CD4-positive, alpha-beta T cell treated with Interleukin-4 for 4 hours (primary cell): Measurements from ENCODE around the gene EPHA6.
"Not testable (repeated sequence)": the region's sequence is repeated elsewhere in the genome, so short reads cannot be mapped to it uniquely, and the experiment has no call there.

Experiments
- DNase-seq: peaks from one replicate; pipeline ENCODE4 v3.0.0-alpha.2; 2020

Gene EPHA6

GRCh38 chr3:97197083-97197482 is 382.7 kb downstream of the EPHA6 start:
- DNase-seq: no peak

GRCh38 chr3:97197830-97198229 is 383.4 kb downstream of the EPHA6 start:
- no peak for DNase-seq

GRCh38 chr3:97200387-97200786 is 386.0 kb downstream of the EPHA6 start:
- DNase-seq: no peak

- DNase-seq: no peak
These were observed 387.4 kb downstream of the EPHA6 start for GRCh38 chr3:97201814-97202213.

- DNase-seq: no peak
These were observed 414.6 kb downstream of the EPHA6 start for GRCh38 chr3:97228966-97229365.

GRCh38 chr3:97230486-97230885 is 416.1 kb downstream of the EPHA6 start:
- no peak for DNase-seq

DNA sequence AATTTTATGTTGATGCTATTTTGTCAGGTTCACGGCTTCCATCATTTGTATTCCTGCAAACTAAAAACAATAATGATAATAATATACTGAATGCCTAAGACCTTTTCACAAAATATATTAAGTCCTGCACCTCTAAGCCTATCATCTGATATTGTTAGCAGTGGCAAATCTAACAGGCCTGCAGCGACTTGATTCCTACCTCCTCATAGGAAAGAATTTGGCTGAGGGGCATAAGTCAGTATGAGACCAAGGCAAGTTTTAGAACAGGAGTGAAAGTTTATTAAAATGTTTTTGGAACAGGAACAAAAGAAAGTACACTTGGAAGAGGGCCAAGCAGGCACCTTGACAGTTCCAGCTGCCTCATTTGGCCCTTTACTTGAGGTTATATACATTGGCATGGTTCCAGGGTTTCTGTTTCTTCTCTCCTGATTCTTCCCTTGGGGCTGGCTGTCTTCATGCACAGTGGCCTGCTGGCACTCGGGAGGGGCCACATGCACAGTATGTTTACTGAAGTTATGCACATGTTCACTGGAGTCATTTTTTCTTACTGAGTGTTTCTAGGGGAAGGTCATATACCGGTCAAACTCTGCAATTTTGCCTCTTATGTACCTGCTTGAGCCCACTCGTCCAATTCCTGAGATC is 418.1 kb downstream of the EPHA6 start:
- DNase-seq: no peak

- no peak for DNase-seq
These were observed 420.8 kb downstream of the EPHA6 start for GRCh38 chr3:97235179-97235578.

GRCh38 chr3:97235611-97236315 is 421.4 kb downstream of the EPHA6 start:
- DNase-seq: no peak

DNA sequence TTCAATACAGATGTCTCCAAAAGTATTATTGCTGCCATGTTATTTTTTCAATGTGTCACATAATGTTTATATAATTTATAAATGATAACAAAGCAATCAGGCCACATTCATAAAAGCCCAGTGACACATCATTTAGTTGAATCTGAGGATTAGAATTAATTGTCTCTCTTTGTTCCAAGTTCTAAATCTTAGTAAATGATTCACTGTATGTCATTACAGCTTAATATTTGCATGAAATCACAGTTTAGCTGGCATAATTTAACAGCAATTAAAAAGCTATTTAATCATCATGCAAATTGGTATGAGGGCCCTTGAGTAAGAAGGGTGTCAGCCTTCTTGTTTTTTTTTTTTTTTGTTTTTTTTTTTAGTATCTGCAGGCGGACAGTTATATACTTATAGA is 427.0 kb downstream of the EPHA6 start:
- DNase-seq: no peak

GRCh38 chr3:97245201-97245910 is 431.0 kb downstream of the EPHA6 start:
- DNase-seq: no peak

DNA sequence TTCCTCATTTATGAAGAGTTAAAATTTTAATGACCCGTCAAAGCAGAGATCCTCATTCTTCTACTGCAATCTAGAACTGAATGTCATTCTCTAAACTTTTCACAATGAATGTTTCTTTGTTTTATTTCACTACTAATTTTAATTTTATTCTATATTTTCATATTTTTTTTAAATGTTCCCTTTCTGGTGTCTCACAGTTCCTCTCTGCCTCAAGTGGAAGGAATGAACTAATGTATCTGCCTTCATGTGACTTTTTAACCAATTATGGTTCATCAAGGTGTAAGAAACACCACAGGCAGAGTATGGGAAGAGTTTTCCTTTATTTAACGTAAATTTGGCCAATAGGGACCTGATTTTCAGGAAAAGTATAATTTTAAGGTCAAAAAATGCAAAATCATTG is 441.7 kb downstream of the EPHA6 start:
- DNase-seq: no peak

DNA sequence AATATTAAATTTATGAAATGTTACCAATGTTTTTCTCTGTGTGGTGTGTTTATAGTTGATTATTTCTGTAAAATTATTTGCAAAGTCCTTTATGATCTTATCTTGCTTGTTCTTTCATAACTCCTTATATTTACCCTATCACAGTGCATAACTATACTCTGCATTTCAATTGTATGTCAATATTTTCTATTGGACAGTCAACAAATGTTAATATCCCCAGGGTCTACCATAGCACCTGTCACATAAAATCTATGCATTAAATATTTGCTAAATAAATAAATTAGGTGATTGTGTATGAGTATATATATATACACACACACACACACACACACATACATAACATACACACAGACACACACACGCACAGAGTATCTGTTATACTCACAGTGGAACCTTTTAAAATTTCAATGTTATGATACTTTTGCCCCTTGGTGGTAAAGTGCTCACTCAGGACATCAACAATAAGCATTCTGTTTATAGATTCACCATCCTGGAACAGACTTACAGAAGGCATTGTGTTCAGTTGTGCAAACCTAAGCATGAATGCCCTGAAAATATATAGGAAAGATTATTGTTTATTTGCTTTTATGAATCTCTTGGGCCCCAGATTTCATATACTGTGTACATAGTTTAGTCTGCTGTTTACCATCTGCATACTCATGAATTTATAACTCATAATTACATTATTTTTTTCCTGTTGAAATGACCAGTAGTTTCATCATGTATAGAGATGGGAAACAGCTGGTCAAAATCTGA is 443.7 kb downstream of the EPHA6 start:
- no peak for DNase-seq

- no peak for DNase-seq
These were observed 444.9 kb downstream of the EPHA6 start for GRCh38 chr3:97259263-97259662.

GRCh38 chr3:97264180-97264579 is 449.8 kb downstream of the EPHA6 start:
- DNase-seq: no peak

- no peak for DNase-seq
These were observed 451.0 kb downstream of the EPHA6 start for GRCh38 chr3:97265237-97266005.

DNA sequence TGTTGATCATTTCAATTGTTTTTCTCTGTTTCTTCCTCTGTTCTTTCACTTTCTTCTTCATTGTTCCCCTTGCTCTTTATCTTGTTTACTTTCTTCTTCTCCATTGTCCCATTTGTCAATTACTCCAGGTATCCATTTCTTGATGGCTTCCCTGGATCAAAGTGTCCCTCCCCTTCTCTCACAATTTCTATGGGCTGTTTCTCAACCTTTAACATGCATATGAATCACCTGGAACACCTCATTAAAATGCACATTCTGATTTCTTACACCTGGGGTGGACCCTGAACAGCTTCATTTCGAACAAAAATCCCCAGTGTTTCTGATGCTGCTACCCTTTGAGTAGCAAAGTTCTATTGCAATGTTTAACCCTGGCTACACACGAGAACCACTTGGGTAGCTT is 454.8 kb downstream of the EPHA6 start:
- DNase-seq: no peak

DNA sequence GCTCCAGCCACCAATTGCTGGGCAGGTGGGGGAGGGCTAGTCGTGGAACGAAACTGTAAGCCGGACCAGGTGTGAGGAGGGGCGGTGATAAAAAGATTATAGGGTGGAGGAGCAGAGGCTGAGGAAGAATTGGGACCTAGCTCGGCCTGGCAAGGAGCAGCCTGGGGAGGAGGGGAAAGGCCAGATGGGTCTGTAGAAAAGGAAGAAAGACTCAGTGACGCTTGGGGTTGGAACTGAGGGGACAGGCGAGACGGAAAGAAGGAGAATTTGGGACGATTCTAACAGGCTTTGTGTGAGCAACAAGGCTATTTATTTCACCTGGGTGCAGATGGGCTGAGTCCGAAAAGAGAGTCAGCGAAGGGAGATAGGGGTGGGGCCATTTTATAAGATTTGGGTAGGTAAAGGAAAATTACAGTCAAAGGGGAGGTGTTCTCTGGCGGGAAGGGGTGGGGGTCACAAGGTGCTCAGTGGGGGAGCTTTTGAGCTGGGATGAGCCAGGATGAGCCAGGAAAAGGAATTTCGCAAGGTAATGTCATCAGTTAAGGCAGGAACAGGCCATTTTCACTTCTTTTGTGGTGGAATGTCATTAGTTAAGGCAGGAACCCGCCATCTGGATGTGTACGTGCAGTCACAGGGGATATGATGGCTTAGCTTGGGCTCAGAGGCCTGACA is 462.6 kb downstream of the EPHA6 start:
- not testable (repeated sequence) for DNase-seq

DNA sequence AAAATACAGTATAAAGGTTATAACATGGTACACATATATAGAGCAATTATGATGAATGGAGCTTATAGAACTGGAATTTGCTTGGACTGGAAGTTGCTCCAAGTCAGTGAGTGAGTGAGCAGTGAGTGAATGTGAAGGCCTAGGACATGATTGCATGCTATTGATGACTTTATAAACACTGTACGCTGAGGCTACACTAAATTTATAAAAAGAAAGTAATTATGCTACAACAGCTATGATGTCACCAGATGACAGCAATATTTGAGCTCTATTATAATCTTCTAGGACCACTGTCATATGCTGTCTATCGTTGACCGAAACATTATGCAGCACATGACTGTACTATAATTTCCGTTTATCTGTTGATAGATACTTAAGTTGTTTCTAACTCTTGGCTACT is 463.3 kb downstream of the EPHA6 start:
- no peak for DNase-seq

DNA sequence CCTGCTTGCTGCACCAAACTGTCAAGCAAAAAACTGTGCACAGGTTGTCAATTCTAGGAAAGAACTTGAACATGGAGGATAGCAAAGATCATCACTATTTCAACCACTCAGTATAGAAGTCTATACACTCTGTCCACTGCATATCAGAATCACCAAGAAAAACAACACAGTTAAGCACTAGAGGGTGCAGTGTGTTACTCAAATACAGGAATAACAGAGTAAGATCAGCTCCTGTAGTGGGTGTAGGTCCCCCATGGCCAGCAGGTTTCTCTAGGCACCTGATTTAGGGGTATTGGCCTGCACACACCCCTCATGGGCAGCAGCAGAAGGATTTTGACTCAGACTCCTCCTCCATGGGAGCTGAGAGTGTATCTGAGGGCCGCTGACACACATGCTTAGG is 464.1 kb downstream of the EPHA6 start:
- DNase-seq: no peak

- DNase-seq: no peak
These were observed 477.5 kb downstream of the EPHA6 start for GRCh38 chr3:97291901-97292300.

- DNase-seq: no peak
These were observed 479.3 kb downstream of the EPHA6 start for GRCh38 chr3:97293596-97294131.
